ENCODE results near the gene PLEKHA3. TPM values are rescaled to one million over a fixed set of nuclear protein-coding genes. Genes with fewer than 3 reads are reported as not detected.
"Not testable (repeated sequence)": the region's sequence is repeated elsewhere in the genome, so short reads cannot be mapped to it uniquely, and the experiment has no call there.

The PLEKHA3 gene
- polyA plus RNA-seq, 1 donor (not counting 4 experiments of a cell fraction or from before 2014, with no cell fraction given), result 15.8 TPM

- no peaks in the 10 kb centered on the region for H3K4me1 ChIP-seq (ENCODE audit: control insufficient read depth, extremely low read depth, insufficient read depth, low read length)
- no peaks in the 10 kb centered on the region for H3K36me3 ChIP-seq (ENCODE audit: control insufficient read depth in 2 of 2, extremely low read depth in 1 of 2, insufficient read depth in 2 of 2, low read length in 2 of 2)
- no peaks in the 10 kb centered on the region for H4K20me1 ChIP-seq (ENCODE audit: control insufficient read depth, extremely low read depth, insufficient read depth, low read length)
- no peaks in the 10 kb centered on the region for H3K79me2 ChIP-seq (ENCODE audit: control insufficient read depth, insufficient read depth, low read length)
- H3K27me3 ChIP-seq (ENCODE audit: control insufficient read depth, extremely low read depth, insufficient read depth, low read length), result no peaks in the 10 kb centered on the region
- H2AFZ ChIP-seq (ENCODE audit: control insufficient read depth, low read length), result no peak overlapping the region
- FAIRE-seq (no peak), DNase-seq (ENCODE audit: low read depth, low spot score) (no peak)
- no peak overlapping the region for H3K27ac ChIP-seq (ENCODE audit: control insufficient read depth, insufficient read depth, low read length)
- H3K4me3 ChIP-seq (ENCODE audit: control insufficient read depth in 2 of 3, extremely low read depth in 1 of 3, insufficient read depth in 2 of 3, low read depth in 1 of 3, low read length in 3 of 3), result no peak overlapping the region
- dilution Hi-C loops (cut with MboI; ENCODE audit: extremely low pct_ligation_motif_present, low sequenced_read_pairs), result no loop called here
- no peaks in the 10 kb centered on the region for H3K9me3 ChIP-seq (ENCODE audit: control insufficient read depth, low read depth, low read length)
- H3K9ac ChIP-seq (ENCODE audit: control insufficient read depth, extremely low read depth, insufficient read depth, low read length), result no peak overlapping the region
- TF ChIP-seq EZH2 (IDR thresholded peaks at IDR 0.05; ENCODE audit: low read length), result no peak
- TF ChIP-seq, protein P1, sequence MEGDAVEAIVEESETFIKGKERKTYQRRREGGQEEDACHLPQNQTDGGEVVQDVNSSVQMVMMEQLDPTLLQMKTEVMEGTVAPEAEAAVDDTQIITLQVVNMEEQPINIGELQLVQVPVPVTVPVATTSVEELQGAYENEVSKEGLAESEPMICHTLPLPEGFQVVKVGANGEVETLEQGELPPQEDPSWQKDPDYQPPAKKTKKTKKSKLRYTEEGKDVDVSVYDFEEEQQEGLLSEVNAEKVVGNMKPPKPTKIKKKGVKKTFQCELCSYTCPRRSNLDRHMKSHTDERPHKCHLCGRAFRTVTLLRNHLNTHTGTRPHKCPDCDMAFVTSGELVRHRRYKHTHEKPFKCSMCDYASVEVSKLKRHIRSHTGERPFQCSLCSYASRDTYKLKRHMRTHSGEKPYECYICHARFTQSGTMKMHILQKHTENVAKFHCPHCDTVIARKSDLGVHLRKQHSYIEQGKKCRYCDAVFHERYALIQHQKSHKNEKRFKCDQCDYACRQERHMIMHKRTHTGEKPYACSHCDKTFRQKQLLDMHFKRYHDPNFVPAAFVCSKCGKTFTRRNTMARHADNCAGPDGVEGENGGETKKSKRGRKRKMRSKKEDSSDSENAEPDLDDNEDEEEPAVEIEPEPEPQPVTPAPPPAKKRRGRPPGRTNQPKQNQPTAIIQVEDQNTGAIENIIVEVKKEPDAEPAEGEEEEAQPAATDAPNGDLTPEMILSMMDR (optimal IDR thresholded peaks at IDR 0.05 in 1 of 3, IDR thresholded peaks at IDR 0.05 in 1 of 3, conservative IDR thresholded peaks at IDR 0.05 in 1 of 3; ENCODE audit: extremely low read depth in 1 of 3, insufficient read depth in 2 of 3, low read length in 3 of 3), result no peak
- H3K9me1 ChIP-seq (ENCODE audit: control insufficient read depth, extremely low read depth, insufficient read depth, low read length), result no peaks in the 10 kb centered on the region
- H3K4me2 ChIP-seq (ENCODE audit: control insufficient read depth, extremely low read depth, insufficient read depth, low read depth, low read length), result no peak overlapping the region
These were observed 22.8 kb upstream of the PLEKHA3 start for GRCh38 chr2:178457390-178457886.

DNA sequence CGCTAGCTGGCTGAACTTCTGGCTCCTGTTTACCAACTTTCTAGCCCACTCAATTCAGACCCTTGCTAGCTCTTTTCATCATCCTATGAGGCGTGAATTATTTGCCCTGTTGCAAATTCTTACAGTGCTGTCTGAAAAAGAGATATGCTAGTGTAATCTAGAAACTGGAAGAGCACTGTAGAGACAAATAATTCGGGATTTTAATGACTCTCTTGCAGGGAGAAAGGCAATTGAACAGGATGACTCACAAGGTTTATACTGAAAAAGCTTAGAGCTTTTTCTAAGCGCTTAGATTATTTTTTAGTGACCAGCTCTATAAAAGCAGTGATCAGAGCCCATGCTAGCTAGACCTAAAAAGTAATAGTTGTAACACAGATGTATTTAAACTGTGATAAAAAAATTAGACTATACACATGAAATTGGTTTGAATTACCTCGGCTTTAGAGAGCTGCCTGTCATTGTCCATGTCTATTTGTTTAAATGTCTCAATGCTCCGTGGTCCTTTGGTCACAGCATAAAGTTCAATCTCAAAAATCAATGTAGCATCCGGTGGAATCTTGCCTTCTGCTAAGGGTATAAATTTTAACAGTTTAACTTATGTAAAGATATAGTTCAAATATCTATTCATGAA is 10.9 kb upstream of the PLEKHA3 start:
- no peak for DNase-seq (ENCODE audit: low read depth, low spot score)
- dilution Hi-C loops (cut with MboI; ENCODE audit: extremely low pct_ligation_motif_present, low sequenced_read_pairs), result no loop called here
- H3K4me3 ChIP-seq (ENCODE audit: control insufficient read depth in 2 of 3, extremely low read depth in 1 of 3, insufficient read depth in 2 of 3, low read depth in 1 of 3, low read length in 3 of 3), result no peak overlapping the region
- no peak overlapping the region for H3K27ac ChIP-seq (ENCODE audit: control insufficient read depth, insufficient read depth, low read length)
- no peak overlapping the region for H3K9ac ChIP-seq (ENCODE audit: control insufficient read depth, extremely low read depth, insufficient read depth, low read length)
- no peak for FAIRE-seq
- H3K4me1 ChIP-seq (ENCODE audit: control insufficient read depth, extremely low read depth, insufficient read depth, low read length), result peaks cover 3% of the 10 kb centered on the region
- H4K20me1 ChIP-seq (ENCODE audit: control insufficient read depth, extremely low read depth, insufficient read depth, low read length), result no peaks in the 10 kb centered on the region
- no peaks in the 10 kb centered on the region for H3K79me2 ChIP-seq (ENCODE audit: control insufficient read depth, insufficient read depth, low read length)
- no peaks in the 10 kb centered on the region for H3K9me3 ChIP-seq (ENCODE audit: control insufficient read depth, low read depth, low read length)
- no peaks in the 10 kb centered on the region for H3K9me1 ChIP-seq (ENCODE audit: control insufficient read depth, extremely low read depth, insufficient read depth, low read length)
- TF ChIP-seq, protein P1 (optimal IDR thresholded peaks at IDR 0.05 in 1 of 3, IDR thresholded peaks at IDR 0.05 in 1 of 3, conservative IDR thresholded peaks at IDR 0.05 in 1 of 3; ENCODE audit: extremely low read depth in 1 of 3, insufficient read depth in 2 of 3, low read length in 3 of 3), result no peak
- TF ChIP-seq EZH2 (IDR thresholded peaks at IDR 0.05; ENCODE audit: low read length), result no peak
- no peak overlapping the region for H2AFZ ChIP-seq (ENCODE audit: control insufficient read depth, low read length)
- H3K27me3 ChIP-seq (ENCODE audit: control insufficient read depth, extremely low read depth, insufficient read depth, low read length), result no peaks in the 10 kb centered on the region
- no peak overlapping the region for H3K4me2 ChIP-seq (ENCODE audit: control insufficient read depth, extremely low read depth, insufficient read depth, low read depth, low read length)
- H3K36me3 ChIP-seq (ENCODE audit: control insufficient read depth in 2 of 2, extremely low read depth in 1 of 2, insufficient read depth in 2 of 2, low read length in 2 of 2), result no peaks in the 10 kb centered on the region

- dilution Hi-C loops (cut with MboI; ENCODE audit: extremely low pct_ligation_motif_present, low sequenced_read_pairs); FAIRE-seq; DNase-seq (ENCODE audit: low read depth, low spot score): not testable (repeated sequence)
These were observed 8.9 kb upstream of the PLEKHA3 start for GRCh38 chr2:178471313-178471712.

More at GRCh38 chr2:178471313-178471712, 8.9 kb upstream of the PLEKHA3 start:
- H3K9me1 ChIP-seq (ENCODE audit: control insufficient read depth, extremely low read depth, insufficient read depth, low read length); H3K36me3 ChIP-seq (ENCODE audit: control insufficient read depth in 2 of 2, extremely low read depth in 1 of 2, insufficient read depth in 2 of 2, low read length in 2 of 2); H3K4me2 ChIP-seq (ENCODE audit: control insufficient read depth, extremely low read depth, insufficient read depth, low read depth, low read length); H4K20me1 ChIP-seq (ENCODE audit: control insufficient read depth, extremely low read depth, insufficient read depth, low read length); H3K27me3 ChIP-seq (ENCODE audit: control insufficient read depth, extremely low read depth, insufficient read depth, low read length); H3K4me3 ChIP-seq (ENCODE audit: control insufficient read depth in 2 of 3, extremely low read depth in 1 of 3, insufficient read depth in 2 of 3, low read depth in 1 of 3, low read length in 3 of 3); H3K9me3 ChIP-seq (ENCODE audit: control insufficient read depth, low read depth, low read length); H3K27ac ChIP-seq (ENCODE audit: control insufficient read depth, insufficient read depth, low read length); H3K4me1 ChIP-seq (ENCODE audit: control insufficient read depth, extremely low read depth, insufficient read depth, low read length); H3K79me2 ChIP-seq (ENCODE audit: control insufficient read depth, insufficient read depth, low read length); H2AFZ ChIP-seq (ENCODE audit: control insufficient read depth, low read length); H3K9ac ChIP-seq (ENCODE audit: control insufficient read depth, extremely low read depth, insufficient read depth, low read length): not testable (repeated sequence)

All from keratinocyte (primary cell).